Activated gamma-delta T cell (primary cell): ENCODE results near the gene NELFB.

ENCODE experiments used
- DNase-seq: peaks from one replicate; lab custom pipeline; 2025; lab: John Stamatoyannopoulos, UW

Gene NELFB

GRCh38 chr9:137314561-137315560 is 59.7 kb downstream of the NELFB start:
- no peak for DNase-seq

- no peak for DNase-seq
These were observed 60.5 kb downstream of the NELFB start for GRCh38 chr9:137315581-137316011.

- no peak for DNase-seq
These were observed 61.2 kb downstream of the NELFB start for GRCh38 chr9:137316012-137316981.

DNA sequence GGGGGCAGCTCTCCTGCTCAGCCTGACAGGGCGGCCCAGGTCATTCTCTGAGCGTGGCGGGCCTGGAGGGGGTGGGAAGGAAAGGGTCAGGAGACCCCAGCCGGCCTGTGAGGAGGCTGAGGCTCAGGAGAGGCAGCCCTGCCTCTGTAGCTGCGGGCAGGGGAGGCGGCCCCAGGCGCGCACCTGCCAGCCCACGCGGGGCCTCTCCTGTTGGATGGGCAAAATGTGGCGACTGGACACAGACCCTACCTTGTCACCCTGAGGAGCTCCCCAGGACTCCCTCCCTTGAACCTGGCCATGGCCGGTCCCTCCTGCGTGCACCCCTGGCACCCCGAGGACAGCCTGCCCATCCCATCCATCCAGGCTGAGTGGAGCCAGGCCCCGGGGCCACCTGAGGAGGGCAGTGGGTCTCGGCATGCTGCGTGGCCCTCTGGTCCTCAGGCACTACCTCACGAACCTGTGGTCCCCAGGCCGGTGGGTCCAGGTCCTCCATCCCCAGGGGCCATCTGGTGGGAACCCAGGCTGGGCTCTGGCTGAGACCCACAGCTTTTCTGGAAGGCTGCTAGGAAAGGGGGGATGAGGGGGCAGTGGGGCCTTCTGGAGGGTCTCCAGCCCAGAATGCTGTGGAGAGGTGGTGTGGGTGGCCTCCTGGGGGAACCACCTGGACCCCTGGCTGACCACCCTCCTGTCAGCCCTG is 62.0 kb downstream of the NELFB start:
- no peak for DNase-seq

DNA sequence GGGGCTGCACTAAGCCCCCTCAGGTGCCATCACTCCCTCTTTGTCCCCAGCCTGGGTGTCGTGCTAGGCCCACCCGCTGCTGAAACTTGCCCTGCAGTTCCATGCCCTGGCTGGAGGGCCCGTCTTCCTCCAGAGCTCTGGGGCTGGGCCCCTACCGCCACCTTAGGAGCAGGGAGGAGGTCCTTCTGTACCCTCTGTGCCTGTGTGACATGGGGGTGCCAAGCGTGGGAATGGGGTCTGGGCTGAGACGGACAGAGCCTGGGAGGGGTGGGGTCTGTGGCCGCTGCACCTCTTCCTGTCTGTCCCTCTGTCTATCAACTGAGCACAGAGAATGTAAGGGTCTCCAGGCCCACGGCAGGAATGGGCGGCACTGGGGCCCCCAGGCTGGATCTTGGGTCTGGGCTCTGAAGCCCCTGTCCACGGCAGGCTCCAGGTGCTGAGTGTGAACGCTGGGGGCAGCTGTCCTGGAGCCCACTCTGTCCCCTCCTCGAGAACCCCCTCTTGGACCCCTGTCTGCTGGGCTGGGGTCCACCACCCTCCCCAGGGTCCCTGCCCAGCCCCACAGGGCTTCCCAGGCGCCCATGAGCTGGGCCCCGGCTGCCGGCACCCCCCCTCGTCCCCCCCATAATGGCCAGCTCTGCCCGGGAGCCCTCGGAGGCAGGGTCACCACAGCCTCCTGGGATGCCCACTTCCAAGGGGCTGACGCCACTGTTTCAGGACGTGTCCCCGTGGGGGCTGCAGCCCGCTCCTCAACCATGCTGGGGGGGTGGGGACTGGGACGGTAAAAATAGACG is 62.8 kb downstream of the NELFB start:
- no peak for DNase-seq

GRCh38 chr9:137318602-137319001 is 63.5 kb downstream of the NELFB start:
- DNase-seq = no peak

GRCh38 chr9:137319011-137319738 is 64.0 kb downstream of the NELFB start:
- no peak for DNase-seq

DNA sequence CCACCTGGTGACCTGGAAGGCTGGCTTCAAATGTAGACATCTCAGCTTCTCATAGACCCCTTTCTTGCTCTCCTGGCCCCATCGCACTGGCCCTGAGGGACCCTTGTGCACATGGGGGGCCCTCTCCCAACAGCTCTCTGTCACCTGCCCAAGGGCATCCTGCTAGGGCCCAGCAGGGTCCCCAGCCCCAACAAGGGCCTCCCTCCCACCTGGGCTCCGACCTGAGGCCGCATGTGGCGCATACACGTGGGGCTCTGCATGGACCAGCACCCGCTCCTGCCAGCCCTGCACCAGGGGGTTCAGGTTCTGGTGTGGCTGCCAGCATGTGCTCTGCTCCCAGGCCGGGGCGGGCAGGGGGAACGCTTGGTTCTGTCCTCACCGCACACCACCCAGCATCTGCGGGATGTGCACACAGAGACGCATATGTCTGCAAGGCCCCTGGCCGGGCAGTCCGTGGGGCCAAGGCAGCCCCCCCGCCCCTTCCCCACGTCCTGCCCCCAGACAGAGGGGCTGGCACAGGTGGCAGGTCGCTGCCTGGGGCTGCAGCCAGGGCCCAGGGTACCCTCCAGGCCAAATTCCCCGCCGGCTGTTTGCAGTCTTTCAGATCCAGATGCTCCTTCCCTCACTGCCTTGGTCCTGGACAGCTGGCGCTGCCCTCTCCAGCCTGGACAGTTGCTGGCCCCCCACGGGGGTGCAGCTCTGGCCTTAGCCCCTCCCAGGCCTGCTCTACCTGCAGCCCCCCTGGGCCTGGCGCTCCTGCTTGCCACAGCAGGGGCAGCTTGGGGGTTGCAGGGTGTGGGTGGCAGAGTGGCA is 64.8 kb downstream of the NELFB start:
- no peak for DNase-seq

- no peak for DNase-seq
These were observed 65.6 kb downstream of the NELFB start for GRCh38 chr9:137320555-137321384.

DNA sequence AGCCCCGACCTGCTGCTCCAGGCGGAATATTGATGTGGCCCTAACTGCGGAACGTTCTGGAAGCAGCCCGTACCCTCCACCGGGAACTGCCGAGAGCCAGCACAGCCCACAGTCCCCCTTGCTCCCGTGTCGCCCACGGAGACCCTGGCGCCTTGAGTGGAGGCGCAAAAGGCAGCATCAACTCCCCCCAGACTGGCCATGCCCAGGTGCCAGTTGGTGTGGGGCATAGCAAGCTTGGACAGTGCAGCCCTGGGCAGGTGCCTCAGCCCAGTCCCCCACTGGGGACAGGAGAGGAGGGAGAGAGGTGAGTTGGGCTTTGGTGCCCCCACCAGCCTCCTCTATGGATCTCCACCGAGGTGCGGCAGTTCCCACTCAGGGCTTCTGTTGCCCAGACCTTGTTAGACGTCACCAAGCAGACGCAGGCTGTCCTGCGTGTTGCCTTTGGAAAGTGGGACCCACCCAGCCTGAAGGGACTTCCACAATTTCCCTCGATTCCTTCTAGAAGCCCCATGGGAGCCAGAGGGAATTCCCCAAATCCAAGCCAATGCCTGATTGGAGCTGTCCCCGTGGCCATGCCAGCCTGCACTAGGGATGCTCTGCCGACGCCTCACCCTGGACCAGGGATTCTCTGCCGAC is 66.7 kb downstream of the NELFB start:
- no peak for DNase-seq
